HG02840 (cell line): ENCODE measurements around the gene HS1BP3.
A peak's percentile ranks its signal among the peaks of the same experiment; 100 is the strongest.

ENCODE experiments used
- ATAC-seq: cut with Tn5 transposase; IDR thresholded peaks from one replicate; pipeline ENCODE4 v1.9.1; 2021; ENCODE audit warnings: mild to moderate bottlenecking, moderate library complexity, moderate number of reproducible peaks; ENCODE audit not compliant: unreplicated experiment, low FRiP score

The HS1BP3 gene, protein sequence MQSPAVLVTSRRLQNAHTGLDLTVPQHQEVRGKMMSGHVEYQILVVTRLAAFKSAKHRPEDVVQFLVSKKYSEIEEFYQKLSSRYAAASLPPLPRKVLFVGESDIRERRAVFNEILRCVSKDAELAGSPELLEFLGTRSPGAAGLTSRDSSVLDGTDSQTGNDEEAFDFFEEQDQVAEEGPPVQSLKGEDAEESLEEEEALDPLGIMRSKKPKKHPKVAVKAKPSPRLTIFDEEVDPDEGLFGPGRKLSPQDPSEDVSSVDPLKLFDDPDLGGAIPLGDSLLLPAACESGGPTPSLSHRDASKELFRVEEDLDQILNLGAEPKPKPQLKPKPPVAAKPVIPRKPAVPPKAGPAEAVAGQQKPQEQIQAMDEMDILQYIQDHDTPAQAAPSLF

DNA sequence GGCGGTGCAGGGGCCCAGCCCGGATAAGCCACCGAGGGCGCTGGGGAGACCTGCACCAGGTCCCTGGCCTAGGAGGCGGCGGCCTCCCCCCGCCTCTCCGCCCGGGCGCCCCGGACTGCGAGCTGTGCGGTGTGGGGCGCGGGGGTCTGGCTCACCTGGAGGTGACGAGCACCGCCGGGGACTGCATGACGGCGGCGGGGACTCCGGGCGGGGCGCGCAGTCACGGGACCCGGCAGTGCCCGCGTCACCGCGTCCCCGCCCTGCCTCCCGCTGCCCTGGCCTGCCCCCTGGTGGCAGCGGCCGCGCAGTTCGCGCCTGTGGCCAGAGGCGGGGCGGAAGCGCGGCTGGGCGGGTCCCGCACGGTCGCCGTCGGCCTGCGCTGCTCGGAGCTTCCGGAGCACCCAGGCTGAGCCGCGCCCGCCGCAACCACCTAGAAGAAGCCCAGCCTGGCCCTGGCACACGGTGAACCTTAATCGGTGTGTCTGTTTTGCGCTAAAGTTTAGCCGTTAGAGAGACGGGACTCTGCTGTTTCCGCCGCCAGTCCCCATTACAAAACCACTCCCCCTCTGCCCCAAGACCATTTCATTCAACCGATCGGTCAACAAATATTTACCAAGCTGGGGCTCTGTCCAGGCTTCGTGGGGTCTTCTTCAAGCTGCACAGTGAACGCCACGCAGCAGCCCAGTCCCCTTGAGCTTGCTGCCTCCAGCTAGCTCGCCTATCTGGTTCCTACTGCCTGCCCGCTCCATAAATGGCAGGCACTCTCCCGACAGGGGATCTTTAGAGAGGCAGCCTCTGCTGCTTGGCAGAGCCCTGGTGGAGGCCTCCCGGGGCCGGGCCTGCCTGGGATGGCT is at the start of gene HS1BP3:
TSS of gene HS1BP3 (minus strand) at position 222 of the 854 bp plus-strand sequence. CDS start at position 187, 35 bp downstream.
- ATAC-seq, result peak; percentile 95

DNA sequence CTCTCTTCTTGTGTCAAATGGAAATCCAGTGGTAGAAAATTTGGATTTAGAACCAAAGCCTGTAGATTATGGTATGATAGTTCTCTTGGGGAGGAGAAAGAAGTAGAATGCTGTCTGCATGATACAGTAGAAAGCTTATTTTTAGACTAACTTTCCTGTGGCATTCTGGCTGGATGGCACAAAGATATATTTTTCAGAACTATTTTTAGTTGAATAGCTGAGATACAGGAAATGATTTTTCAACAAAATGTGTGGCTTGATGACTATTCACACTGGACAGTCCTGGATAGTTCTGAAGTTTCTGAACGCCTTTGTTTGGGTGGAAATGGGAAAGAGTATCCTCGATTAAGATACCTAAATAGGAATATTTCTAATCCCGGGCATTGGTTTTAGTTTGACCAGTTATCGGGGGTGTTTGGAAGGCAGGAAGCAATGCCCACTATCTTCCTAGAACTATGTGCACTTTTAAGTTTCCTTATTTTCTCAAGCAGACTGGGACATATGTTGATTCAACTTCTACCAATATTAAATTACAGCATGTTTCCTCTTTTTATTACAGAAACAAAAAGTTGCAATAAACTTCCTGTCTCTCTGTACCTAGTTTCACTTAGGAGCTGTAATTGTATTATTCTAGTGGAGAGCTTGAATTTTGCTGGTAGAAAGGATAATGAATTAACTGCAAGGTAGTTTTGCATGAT is 48.2 kb upstream of the HS1BP3 start:
- no peak for ATAC-seq

DNA sequence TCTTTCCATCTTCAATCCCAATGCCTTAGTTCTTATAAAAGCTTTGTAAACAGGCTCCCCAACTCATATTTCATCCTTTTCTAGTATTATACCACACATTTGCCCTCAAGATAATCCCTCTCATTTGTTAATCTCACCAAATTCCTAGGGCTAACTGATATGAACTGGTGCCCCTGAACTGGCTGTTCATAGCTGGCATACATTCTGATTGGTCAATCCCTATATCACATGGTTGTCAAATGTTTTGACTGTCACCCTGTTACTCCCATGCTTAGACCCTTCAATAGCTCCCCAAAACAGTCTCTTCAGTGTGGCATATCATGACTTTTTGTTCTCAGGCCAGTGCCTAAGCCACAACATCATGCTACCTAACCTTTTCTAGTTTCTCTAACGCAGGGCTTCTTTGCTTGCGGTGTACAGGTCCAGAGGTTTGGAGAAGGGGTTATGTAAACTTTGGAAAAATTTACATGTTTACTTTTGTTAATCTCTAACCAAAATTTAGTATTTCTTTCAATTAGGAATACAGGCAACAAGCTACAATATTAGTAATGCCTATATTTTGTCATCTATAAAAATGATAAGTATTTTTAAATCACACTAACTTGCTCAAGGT is 46.5 kb upstream of the HS1BP3 start:
- no peak for ATAC-seq

DNA sequence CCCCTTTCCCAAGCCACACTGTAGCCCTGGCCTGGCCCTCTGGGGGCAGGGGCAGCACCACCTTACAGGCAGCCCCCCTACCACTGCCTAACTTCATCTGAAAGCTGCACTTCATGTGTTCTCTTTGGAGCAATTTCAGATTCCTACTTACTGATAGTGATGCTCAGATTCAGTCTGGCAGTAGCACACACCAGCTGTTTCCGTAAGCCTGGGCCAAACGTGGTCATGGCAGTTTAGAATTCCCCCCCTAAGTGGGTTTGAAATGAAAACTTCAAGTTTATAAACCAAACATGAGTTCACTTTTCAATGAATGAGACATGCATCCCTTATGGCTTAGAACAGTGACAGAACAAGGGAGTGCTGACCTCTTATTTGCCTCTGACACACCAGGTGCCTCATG is 45.5 kb upstream of the HS1BP3 start:
- ATAC-seq, result no peak

DNA sequence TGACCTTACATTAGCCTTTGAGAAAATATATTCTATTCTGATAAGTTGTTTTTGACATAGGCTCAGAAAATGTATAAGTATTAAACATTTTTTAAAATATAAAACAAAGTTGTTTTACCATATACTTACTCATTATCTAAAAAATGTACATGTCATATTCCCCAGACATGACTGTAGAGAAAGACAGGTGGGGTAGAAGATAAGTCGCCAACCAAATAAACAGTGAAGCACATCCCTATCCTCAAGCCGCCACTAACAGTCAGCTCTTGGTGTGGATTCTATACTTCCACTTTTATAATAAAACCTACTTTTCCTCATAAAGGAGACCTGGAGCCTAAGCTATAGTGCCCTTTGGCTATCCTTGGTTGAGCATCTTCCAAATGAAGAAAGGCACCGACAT is 42.4 kb upstream of the HS1BP3 start:
- no peak for ATAC-seq

DNA sequence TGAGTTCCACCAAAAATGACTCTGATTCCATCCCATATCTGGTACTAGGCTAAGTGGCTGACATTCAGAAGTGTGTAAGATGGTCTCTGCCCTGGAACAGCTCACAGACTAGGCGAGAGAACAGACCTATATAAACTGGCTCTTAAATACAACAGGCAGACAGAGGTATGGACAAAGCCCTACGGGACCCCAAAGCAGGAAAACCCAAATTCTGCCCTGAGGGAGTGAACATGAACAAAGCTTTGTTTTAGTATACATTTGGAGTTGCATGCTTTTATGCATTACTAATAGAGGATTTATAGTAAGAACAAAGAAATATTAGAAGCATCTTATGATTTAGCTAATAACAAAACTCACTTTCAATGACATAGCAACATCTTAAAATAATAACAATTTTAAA is 41.2 kb upstream of the HS1BP3 start:
- ATAC-seq, result no peak

DNA sequence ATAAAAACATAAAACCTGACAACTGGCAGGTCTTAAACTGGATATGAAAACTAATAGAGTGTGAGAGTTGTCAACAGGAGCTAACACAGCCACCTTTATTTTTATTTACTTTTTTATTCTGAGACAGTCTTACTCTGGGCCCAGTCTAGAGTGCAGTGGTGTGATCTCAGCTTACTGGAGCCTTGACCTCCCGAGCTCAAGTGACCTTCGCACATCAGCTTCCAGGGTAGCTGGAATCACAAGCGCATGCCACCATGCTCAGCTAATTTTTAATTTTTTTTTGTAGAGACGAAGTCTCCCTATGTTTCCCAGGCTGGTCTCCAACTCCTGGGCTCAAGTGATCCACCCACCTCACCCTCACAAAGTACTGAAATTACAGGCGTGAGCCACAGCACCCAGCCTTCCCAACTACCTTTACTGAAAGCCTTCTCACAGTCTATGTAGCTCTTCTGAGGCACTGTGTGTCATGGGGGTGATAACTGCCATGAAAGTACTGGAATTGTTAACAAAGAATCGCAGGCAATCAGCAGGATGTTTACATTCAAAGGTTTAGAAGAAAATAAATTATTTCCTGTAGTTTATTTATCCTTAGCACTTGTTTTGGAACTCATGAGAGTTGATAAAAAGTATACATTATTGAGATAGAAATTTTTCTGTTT is 40.3 kb upstream of the HS1BP3 start:
- no peak for ATAC-seq

DNA sequence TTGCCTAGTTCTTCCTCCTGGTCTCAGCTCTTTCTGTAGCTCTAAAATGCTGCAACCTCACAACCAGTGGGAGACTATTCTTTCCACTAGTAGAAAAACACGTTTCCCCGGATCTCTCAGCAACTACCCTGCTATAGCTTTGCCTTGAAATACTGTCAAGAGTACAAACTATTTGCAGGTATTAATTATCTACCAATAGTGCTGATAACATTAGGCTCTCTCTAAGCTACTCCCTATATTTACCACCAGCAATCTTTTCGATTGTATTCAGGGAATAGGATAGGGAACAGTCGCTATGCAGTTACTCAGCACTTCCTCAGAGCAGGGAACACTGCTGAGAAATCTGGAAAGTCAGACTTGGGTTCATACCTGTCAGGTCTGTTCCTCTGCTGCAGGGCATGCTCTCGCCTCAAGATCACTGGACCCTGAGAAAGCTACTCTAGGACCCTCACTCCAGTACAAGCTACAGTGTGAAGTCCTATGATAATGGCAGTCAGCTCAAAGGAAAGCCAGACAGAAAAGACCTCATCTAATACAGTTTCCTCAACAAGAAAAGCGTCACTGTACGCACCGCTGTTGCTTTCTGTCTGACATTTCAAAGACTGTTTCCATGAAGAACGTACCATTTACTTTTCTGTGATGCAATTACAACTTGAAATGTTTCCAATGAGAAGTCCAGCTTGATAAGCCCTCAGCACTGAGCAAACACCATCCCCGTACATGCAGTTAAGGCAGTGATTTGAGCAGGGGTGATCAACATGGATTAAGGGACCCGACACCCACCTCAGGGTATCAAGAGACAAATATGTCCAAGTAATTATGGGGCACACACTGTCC is 38.7 kb upstream of the HS1BP3 start:
- no peak for ATAC-seq

DNA sequence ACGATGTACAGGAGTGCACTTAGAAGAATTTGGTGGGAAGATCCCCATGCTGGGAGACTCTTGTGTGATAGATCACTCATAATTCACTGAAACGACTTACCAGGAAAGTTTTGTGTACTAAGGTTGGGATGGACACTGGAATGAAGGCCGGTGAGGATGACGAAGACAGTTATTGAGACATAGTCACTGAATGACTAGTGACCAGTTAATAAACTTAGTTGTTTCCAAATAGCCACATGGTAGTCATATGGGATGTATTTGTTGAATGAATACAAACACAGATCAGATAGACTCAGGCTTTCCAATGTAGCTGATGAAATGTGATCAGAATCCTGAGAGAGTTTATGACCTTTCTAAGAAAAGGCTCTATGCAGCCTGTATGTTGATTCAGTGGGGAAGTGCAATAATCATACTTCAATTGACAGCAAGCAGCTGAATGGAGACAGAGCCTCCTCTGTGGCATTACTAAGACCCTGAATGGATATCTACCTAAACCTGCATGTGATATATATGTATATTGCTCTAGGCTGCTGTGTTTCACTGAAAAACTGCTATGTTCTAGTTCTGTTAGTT is 36.4 kb upstream of the HS1BP3 start:
- no peak for ATAC-seq

DNA sequence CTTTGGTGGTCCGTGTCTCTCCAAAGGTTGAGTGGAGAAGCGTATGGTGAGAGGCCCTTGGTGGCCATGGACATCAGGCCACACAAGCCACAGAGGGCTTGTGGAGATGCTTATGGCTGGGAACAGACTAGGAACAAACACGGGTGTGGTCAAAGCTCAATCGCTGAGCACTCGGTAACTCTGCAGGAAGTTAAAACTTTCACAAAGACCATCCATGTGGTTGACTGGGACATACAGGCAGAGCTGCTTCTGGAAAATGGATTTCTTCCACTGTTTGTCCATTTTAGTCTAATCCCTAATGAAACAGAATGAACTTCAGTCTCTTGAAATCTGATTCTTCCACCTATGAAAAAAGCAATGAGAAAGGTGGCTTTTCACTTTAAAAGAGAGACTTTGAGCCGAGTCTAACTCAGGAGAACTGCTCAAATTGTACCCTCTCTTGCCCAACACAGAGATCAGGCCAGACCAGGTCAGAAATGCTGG is 33.7 kb upstream of the HS1BP3 start:
- no peak for ATAC-seq

DNA sequence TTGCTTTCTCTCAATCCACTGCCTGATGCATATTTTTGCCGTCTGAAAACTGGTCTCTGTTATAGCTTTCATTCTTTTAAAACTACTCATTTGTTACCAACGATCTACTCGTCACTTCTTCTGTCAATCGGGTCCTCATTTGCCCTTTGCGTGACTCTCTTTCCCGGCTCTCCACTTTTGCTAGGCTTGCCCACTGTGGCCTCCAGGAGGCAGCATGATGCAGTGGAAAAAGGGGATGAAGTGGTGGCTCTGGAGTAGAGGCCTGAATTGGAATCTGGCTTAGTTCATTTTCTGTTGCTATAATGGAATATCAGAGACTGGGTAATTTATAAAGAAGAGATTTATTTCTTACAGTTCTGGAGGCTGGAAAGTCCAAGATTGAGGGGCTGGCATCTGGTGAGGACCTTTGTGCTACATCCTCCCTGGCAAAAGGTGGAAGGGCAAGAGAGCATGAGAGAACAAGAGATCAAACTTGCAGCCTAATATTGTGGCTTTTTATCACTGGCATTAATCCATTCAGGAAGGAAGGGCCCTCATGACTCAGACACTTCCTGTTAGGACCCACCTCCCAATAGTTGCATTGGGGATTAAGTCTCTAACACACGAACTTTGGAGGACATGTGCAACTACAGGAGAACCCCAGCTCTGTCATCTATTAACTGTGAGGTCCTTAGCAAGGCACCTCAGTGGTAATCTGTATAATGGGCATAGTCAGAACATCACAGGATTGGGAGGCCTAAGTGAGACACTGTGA is 31.4 kb upstream of the HS1BP3 start:
- no peak for ATAC-seq

DNA sequence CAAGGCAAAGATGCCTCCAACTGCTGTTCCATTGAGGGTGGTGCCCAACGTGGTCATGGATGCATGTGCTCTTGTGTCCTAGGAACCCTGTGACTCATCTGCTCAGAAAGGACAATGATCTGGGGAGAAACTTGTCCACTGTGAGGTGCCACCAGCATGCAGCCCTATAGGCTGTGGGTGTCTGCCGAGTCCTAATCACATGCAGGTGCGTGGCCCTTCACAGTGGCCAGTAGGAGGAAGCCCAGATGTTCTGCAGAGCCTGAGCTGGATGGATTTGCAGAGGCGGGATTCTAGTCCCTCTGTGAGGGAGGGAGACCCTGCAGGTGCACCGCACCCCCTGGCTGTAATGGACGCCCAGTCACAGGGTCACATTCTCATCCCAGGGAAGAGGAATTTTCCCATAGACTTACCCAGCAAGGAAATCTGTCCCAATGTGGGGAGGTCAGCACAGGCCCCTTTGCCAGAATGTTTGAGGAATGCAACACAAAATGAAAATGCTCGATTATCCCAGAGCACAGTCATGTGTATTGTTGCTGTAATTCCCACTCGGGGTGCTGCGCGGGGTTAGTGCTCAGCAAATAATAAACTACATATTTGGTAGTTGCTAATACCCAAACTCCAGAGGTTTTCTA is 30.0 kb upstream of the HS1BP3 start:
- no peak for ATAC-seq

DNA sequence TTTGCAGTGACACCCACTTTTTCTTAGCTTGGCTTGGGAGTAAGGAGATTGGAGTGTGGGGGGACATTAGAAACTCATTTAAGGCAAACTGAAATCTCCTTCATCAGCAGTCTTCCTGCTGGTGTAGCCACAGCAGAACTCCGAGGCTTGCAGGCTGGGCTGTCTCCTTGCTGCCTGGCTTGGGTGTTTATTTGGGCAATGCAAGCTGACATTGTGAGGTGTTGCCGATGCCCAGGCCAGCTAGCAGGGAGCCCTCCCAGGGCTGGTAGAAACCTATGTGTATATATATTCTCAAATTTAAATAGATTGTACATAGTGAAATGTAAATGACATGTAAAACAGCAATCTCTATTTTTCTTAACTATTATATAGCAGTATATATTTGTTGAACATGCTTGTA is 27.9 kb upstream of the HS1BP3 start:
- no peak for ATAC-seq

DNA sequence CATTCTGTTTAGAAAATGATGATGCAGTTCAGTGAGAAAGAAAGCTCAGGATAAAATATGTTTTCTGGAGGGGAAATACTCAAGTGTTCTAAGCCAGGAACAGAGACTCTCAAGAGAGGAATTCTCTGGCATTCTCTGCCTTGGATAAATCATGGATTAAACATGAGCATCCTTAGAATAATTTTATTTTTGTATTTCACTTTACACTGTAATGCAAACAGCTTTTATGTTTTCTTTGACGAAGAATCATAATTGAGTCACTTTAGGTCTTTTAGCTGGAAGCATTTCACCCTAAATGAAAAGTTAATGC is 27.1 kb upstream of the HS1BP3 start:
- ATAC-seq, result no peak

DNA sequence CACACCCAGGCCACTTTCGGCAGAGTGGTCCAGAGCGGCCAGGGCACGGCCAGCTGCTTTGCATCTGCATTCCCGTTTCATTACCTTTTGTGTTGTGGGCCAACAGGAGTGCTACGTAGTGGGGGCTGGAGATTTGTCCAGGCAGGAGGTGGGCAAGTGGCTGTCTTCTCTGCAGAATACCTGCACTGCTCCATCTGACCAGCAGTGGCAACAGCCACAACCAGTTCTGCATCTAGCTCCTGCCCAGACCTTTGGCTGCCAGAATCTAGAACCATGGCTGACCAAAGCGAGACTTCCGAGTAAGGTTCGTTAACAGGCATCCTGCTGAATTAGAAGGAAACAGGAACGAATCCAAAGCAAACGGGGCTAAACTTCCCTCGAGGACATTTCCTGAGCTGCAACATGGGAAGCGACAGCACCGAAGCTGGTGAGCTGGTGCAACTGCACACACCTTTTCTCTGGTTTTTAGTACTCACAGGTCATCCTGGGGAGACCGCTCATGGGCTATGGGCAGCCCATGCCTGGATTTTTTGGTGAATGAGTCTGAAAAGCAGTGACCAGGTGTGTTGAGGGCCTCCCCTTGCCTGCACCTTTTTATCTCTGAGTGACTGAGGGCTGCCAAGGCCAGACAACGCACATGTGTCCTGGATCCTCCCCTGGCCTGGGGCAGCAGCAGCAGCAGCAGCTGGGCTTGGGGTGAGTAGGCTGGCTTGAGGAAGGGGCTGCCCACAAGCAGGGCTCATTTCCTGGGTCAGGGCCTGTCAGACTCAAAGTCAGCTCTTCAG is 26.6 kb upstream of the HS1BP3 start:
- ATAC-seq, result peak; percentile 42

DNA sequence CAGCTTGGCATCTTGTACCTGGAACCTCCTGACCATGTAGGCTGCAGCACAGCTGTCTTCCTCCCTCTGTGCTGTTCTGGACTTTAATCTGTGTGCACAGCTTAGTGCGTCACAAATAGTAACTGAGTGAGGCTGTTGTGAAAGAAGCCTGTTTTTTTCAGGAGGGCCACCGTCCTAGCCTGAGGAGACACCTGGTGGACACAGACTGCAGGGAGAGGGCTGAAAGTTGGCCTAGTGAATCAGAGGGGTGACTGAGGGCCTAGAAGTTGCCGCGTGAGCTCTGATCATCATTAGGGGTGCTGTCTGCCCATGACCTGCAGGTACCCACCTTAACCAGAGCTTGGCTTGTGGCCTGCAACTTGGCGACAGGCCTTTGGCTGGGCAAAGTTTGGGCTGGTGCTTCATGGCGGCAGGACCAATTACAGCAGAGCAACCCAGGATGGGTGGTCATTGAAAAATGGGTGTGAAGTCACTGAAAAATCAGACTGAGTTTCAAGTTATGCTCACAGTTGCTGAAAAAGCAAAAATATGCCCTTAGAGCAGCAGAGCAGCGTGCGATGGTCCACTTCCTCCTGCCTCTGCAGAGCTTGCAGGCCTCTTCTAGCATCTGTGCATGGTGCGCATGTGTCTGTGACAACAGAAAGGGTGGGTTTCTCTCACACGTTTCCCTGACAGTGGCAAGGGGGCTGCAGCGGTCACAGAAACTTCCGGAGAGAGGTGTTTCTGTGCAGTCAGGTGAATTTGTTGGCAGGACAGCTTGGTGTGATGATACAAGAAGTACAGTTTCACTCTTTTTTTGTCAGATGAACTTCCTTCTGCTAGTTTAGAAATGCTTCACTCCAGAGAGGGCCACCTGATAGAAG is 25.7 kb upstream of the HS1BP3 start:
- ATAC-seq, result peak; percentile 48
